Activated CD4-positive, alpha-beta T cell treated with anti-CD3 and anti-CD28 coated beads, Interleukin-10, Interleukin-2, amounts not matched to agents 100 ng/mL and 50 ng/mL, durations not matched to agents 16 hours and 8 hours (primary cell): ENCODE measurements around the gene TSC22D1.

Source experiments
- DNase-seq: peaks from one replicate; pipeline ENCODE4 v3.0.0-alpha.2; 2020

TSC22D1 gene

GRCh38 chr13:44423824-44424223 lies 152.3 kb downstream of the TSC22D1 start:
- DNase-seq, result no peak

- no peak for DNase-seq
These were observed 153.1 kb downstream of the TSC22D1 start for GRCh38 chr13:44422755-44423643.

- DNase-seq, result no peak
These were observed 154.1 kb downstream of the TSC22D1 start for GRCh38 chr13:44421853-44422525.

GRCh38 chr13:44420376-44421220 lies 155.5 kb downstream of the TSC22D1 start:
- DNase-seq, result no peak

GRCh38 chr13:44417876-44418275 lies 158.3 kb downstream of the TSC22D1 start:
- DNase-seq, result no peak

- no peak for DNase-seq
These were observed 158.7 kb downstream of the TSC22D1 start for GRCh38 chr13:44417446-44417845.

- DNase-seq, result no peak
These were observed 159.4 kb downstream of the TSC22D1 start for GRCh38 chr13:44416744-44417143.

GRCh38 chr13:44416301-44416700 lies 159.8 kb downstream of the TSC22D1 start:
- DNase-seq, result no peak

- DNase-seq, result no peak
These were observed 160.3 kb downstream of the TSC22D1 start for GRCh38 chr13:44415815-44416214.

GRCh38 chr13:44414716-44415115 lies 161.4 kb downstream of the TSC22D1 start:
- DNase-seq, result no peak

GRCh38 chr13:44413095-44413494 lies 163.0 kb downstream of the TSC22D1 start:
- no peak for DNase-seq

- no peak for DNase-seq
These were observed 163.7 kb downstream of the TSC22D1 start for GRCh38 chr13:44412346-44412935.

- DNase-seq, result no peak
These were observed 164.3 kb downstream of the TSC22D1 start for GRCh38 chr13:44411841-44412240.

- no peak for DNase-seq
These were observed 165.7 kb downstream of the TSC22D1 start for GRCh38 chr13:44410328-44410859.

GRCh38 chr13:44409595-44409994 lies 166.5 kb downstream of the TSC22D1 start:
- no peak for DNase-seq

- no peak for DNase-seq
These were observed 168.2 kb downstream of the TSC22D1 start for GRCh38 chr13:44407891-44408290.

GRCh38 chr13:44407379-44407778 lies 168.8 kb downstream of the TSC22D1 start:
- DNase-seq, result no peak

GRCh38 chr13:44406617-44407016 lies 169.5 kb downstream of the TSC22D1 start:
- DNase-seq, result no peak

- DNase-seq, result no peak
These were observed 171.6 kb downstream of the TSC22D1 start for GRCh38 chr13:44404261-44405132.

- no peak for DNase-seq
These were observed 172.6 kb downstream of the TSC22D1 start for GRCh38 chr13:44403461-44404056.

GRCh38 chr13:44402899-44403445 lies 173.2 kb downstream of the TSC22D1 start:
- DNase-seq, result no peak
